Keratinocyte (primary cell): ENCODE results near the gene SNX7. TPM values are rescaled to one million over a fixed set of nuclear protein-coding genes. Genes with fewer than 3 reads are reported as not detected.

Experiments
- DNase-seq: peaks from one replicate; pipeline ENCODE4 v3.0.0-alpha.2; 2011; ENCODE audit warnings: low read depth, missing footprints, low spot score
- FAIRE-seq: peaks from 2 replicates; lab custom pipeline; 2011; peaks lifted over from hg19 to GRCh38; lab: Jason Lieb, UNC
- H2AFZ ChIP-seq: 2 replicates; pipeline ENCODE4 v1.6.0; 2012; ENCODE audit warnings: low read length, control low read depth, inconsistent platforms; ENCODE audit not compliant: control insufficient read depth
- H3K27ac ChIP-seq: 2 replicates; pipeline ENCODE4 v1.5.1; 2011; ENCODE audit warnings: low read length; ENCODE audit not compliant: control insufficient read depth, insufficient read depth
- H3K27me3 ChIP-seq: 3 replicates; pipeline ENCODE4 v1.6.0; 2011; ENCODE audit warnings: low read length; ENCODE audit not compliant: control insufficient read depth, insufficient read depth; ENCODE audit errors: extremely low read depth
- H3K36me3 ChIP-seq, 2 experiments: 2 replicates in 1 of 2; 3 replicates in 1 of 2; pipeline ENCODE4 v1.5.1; 2011; ENCODE audit warnings: low read length in 2 of 2, mild to moderate bottlenecking in 1 of 2; ENCODE audit not compliant: control insufficient read depth in 2 of 2, insufficient read depth in 2 of 2; ENCODE audit errors: extremely low read depth in 1 of 2
- H3K4me1 ChIP-seq: 3 replicates; pipeline ENCODE4 v1.5.1; 2011; ENCODE audit warnings: low read length; ENCODE audit not compliant: control insufficient read depth, insufficient read depth; ENCODE audit errors: extremely low read depth
- H3K4me2 ChIP-seq: 3 replicates; pipeline ENCODE4 v1.6.0; 2011; ENCODE audit warnings: low read depth, low read length; ENCODE audit not compliant: control insufficient read depth, insufficient read depth; ENCODE audit errors: extremely low read depth
- H3K4me3 ChIP-seq, 3 experiments: fragments of 200-600 bp in 1 of 3; sonication (generic) in 1 of 3; 2 replicates in 2 of 3; 3 replicates in 1 of 3; pipeline ENCODE4 v1.5.1; 2011 to 2016; ENCODE audit warnings: low read length in 3 of 3, mild to moderate bottlenecking in 3 of 3, control low read depth in 2 of 3, inconsistent platforms in 1 of 3, low read depth in 1 of 3, mixed read lengths in 1 of 3, mixed run types in 1 of 3, moderate library complexity in 1 of 3; ENCODE audit not compliant: control insufficient read depth in 2 of 3, insufficient read depth in 2 of 3; ENCODE audit errors: extremely low read depth in 1 of 3
- H3K79me2 ChIP-seq: 2 replicates; pipeline ENCODE4 v1.6.0; 2012; ENCODE audit warnings: low read length; ENCODE audit not compliant: control insufficient read depth, insufficient read depth
- H3K9ac ChIP-seq: 3 replicates; pipeline ENCODE4 v1.6.0; 2011; ENCODE audit warnings: low read length; ENCODE audit not compliant: control insufficient read depth, insufficient read depth; ENCODE audit errors: extremely low read depth
- H3K9me1 ChIP-seq: 3 replicates; pipeline ENCODE4 v1.6.0; 2011; ENCODE audit warnings: low read length; ENCODE audit not compliant: control insufficient read depth, insufficient read depth; ENCODE audit errors: extremely low read depth
- H3K9me3 ChIP-seq: 2 replicates; pipeline ENCODE4 v1.5.1; 2012; ENCODE audit warnings: low read depth, low read length; ENCODE audit not compliant: control insufficient read depth
- H4K20me1 ChIP-seq: 3 replicates; pipeline ENCODE4 v1.6.0; 2011; ENCODE audit warnings: low read length; ENCODE audit not compliant: control insufficient read depth, insufficient read depth; ENCODE audit errors: extremely low read depth
- EZH2 ChIP-seq: IDR thresholded peaks from one replicate; pipeline ENCODE4 v1.6.1; 2012; ENCODE audit warnings: inconsistent platforms, mild to moderate bottlenecking, low read length, moderate library complexity
- dilution Hi-C: fragments of 300-500 bp; cut with MboI; formaldehyde crosslinking; loops from one replicate; pipeline ENCODE4 v1.7.0; 2020; ENCODE audit warnings: low sequenced_read_pairs; ENCODE audit not compliant: extremely low pct_ligation_motif_present
- polyA plus RNA-seq, 5 experiments: library from polyadenylated mRNA; depleted of rRNA in 3 of 5; stranded (reverse) in 3 of 5; stranded (forward) in 1 of 5; unstranded in 1 of 5; fragments of >200 nt; gene quantifications; 1 replicate in 1 of 5; 2 replicates in 3 of 5; 3 replicates in 1 of 5; pipeline versions ENCODE4 v1.2.1 to v1.2.3, GENCODE V29; 2011 to 2012; ENCODE audit warnings: missing spikeins in 2 of 5, low read depth in 1 of 5, low replicate concordance in 1 of 5
- TF ChIP-seq, protein P1 (sequence below), 3 experiments: IDR thresholded peaks in 1 of 3; conservative IDR thresholded peaks in 1 of 3; optimal IDR thresholded peaks in 1 of 3; 2 replicates in 2 of 3; 3 replicates in 1 of 3; pipeline versions ENCODE3 to v1.5.1; 2011; ENCODE audit warnings: low read length in 3 of 3, mild to moderate bottlenecking in 3 of 3, moderate library complexity in 2 of 3, control low read depth in 1 of 3, inconsistent platforms in 1 of 3; ENCODE audit not compliant: insufficient read depth in 2 of 3; ENCODE audit errors: extremely low read depth in 1 of 3

The SNX7 gene
- polyA plus RNA-seq, 1 donor (not counting 4 experiments of a cell fraction or from before 2014, with no cell fraction given), result 50.5 TPM

DNA sequence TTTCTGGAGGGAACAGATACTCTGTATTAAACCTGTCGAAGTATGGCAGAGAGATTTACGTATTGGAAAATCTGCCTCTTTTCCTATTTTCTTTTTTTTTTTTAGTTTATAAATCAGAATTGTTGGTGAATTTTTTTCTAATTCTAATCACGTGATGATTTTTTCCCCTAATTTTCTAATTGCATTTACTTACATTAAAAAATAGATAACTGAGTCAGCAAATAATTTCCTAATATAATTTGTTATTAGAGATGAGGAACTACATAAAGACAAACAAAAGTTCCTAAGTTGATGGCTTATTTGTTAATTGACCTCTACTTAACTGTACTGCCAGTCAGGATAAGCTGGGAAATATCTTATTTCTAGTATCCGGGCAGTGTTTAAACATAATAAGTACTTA is 34.6 kb downstream of the SNX7 start:
- dilution Hi-C loops, result no loop called here
- no peaks in the 10 kb centered on the region for H3K79me2 ChIP-seq
- no peaks in the 10 kb centered on the region for H3K9me1 ChIP-seq
- H3K4me1 ChIP-seq, result no peaks in the 10 kb centered on the region
- H2AFZ ChIP-seq, result no peak overlapping the region
- no peaks in the 10 kb centered on the region for H3K36me3 ChIP-seq
- H3K27ac ChIP-seq, result no peak overlapping the region
- no peaks in the 10 kb centered on the region for H3K27me3 ChIP-seq
- no peak for DNase-seq
- no peak overlapping the region for H3K9ac ChIP-seq
- TF ChIP-seq, protein P1, sequence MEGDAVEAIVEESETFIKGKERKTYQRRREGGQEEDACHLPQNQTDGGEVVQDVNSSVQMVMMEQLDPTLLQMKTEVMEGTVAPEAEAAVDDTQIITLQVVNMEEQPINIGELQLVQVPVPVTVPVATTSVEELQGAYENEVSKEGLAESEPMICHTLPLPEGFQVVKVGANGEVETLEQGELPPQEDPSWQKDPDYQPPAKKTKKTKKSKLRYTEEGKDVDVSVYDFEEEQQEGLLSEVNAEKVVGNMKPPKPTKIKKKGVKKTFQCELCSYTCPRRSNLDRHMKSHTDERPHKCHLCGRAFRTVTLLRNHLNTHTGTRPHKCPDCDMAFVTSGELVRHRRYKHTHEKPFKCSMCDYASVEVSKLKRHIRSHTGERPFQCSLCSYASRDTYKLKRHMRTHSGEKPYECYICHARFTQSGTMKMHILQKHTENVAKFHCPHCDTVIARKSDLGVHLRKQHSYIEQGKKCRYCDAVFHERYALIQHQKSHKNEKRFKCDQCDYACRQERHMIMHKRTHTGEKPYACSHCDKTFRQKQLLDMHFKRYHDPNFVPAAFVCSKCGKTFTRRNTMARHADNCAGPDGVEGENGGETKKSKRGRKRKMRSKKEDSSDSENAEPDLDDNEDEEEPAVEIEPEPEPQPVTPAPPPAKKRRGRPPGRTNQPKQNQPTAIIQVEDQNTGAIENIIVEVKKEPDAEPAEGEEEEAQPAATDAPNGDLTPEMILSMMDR (optimal IDR thresholded peaks at IDR 0.05 in 1 of 3, IDR thresholded peaks at IDR 0.05 in 1 of 3, conservative IDR thresholded peaks at IDR 0.05 in 1 of 3; ENCODE audit: extremely low read depth in 1 of 3, insufficient read depth in 2 of 3, low read length in 3 of 3), result no peak
- TF ChIP-seq EZH2, result no peak
- no peaks in the 10 kb centered on the region for H4K20me1 ChIP-seq
- no peak overlapping the region for H3K4me2 ChIP-seq
- no peak for FAIRE-seq
- H3K4me3 ChIP-seq, result no peak overlapping the region
- H3K9me3 ChIP-seq, result no peaks in the 10 kb centered on the region

DNA sequence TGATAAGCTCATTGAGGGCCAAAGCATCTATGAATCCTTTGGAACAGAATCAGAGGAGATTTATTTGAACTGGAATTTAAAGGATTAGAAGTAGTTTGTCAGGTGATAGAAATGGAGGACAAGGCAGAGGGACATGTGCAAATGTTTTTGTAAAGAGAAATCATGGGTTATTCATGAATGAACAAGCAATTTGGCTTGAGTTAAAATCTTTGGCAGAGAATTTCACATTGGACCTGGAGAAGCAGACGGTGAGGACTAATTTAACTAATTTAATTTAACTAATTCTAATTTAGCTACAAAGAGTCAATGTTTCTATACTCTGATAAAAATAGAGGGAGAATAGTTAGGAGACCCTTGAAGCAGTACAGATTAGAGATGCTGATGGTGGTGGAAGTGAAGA is 36.3 kb downstream of the SNX7 start:
- dilution Hi-C loops, result no loop called here
- Histone ChIP-seq H3K4me2 (no peak overlapping the region), H3K9me1 (no peaks in the 10 kb centered on the region), H3K27me3 (no peaks in the 10 kb centered on the region), H3K9me3 (no peaks in the 10 kb centered on the region), H3K9ac (no peak overlapping the region), H3K79me2 (no peaks in the 10 kb centered on the region), H3K27ac (no peak overlapping the region), H2AFZ (no peak overlapping the region), H3K4me3 (no peak overlapping the region), H3K4me1 (no peaks in the 10 kb centered on the region), H3K36me3 (no peaks in the 10 kb centered on the region), H4K20me1 (no peaks in the 10 kb centered on the region)
- TF ChIP-seq, protein P1 (optimal IDR thresholded peaks at IDR 0.05 in 1 of 3, IDR thresholded peaks at IDR 0.05 in 1 of 3, conservative IDR thresholded peaks at IDR 0.05 in 1 of 3; ENCODE audit: extremely low read depth in 1 of 3, insufficient read depth in 2 of 3, low read length in 3 of 3), result no peak
- TF ChIP-seq EZH2, result no peak
- FAIRE-seq (no peak), DNase-seq (no peak)
